ENCODE data around the gene PIN1.
"Not testable (repeated sequence)": the region's sequence is repeated elsewhere in the genome, so short reads cannot be mapped to it uniquely, and the experiment has no call there.

Gene PIN1

GRCh38 chr19:9834726-9835506 is at the start of gene PIN1:
Gene PIN1, plus strand, starts transcription at chr19:9835318. Its CDS starts 27 bp downstream, at chr19:9835345.
- DNase-seq, result peak; percentile 98 to 100

GRCh38 chr19:9785367-9786331 is 49.5 kb upstream of the PIN1 start:
- DNase-seq, result peak; percentile 94 to 99

GRCh38 chr19:9786342-9786741 is 48.8 kb upstream of the PIN1 start:
- DNase-seq, result no peak

GRCh38 chr19:9786819-9787218 is 48.3 kb upstream of the PIN1 start:
- DNase-seq, result no peak

DNA sequence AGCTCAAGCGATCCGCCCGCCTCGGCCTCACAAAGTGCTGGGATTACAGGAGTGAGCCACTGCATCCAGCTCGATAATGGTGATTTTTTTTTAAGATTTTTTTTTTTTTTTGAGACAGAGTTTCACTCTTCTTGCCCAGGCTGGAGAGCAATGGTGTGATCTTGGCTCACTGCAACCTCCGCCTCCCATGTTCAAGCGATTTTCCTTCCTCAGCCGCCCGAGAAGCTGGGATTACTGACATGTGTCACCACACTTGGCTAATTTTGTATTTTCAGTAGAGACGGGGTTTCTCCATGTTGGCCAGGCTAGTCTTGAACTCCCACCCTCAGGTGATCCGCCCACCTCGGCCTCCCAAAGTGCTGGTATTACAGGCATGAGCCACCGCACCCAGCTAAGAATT is 46.5 kb upstream of the PIN1 start:
- DNase-seq, result not testable (repeated sequence)

DNA sequence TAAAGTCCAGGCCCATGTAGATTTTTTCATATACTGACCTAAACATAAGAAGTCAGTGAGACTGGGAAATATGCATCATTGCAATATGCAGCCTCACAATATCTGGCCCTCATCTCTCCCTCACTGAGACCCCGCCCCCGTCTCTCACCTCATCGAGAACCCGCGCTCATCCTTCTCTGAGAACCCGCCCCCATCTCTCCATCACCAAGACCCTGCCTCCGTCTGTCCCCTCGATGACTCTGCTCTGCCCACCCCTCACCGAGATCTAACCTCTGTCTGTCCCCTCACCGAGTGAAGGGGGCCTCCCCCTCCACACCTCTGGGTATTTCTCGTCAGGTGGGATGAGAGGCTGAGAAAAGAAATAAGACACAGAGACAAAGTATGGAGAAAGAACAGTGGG is 46.1 kb upstream of the PIN1 start:
- DNase-seq, result no peak

DNA sequence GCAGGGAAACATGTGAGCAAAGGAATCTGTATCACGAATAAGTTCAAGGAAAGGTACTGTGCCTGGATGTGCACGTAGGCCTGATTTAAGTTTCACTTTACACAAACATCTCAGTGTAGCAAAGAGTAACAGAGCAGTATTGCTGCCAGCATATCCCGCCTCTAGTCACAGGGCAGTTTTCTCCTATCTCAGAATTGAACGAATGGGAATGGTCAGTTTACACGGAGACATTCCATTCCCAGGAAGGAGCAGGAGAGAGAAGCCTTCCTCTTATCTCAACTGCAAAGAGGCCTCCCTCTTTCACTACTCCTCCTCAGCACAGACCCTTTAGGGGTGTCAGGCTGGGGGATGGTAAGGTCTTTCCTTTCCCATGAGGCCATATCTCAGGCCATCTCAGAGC is 45.5 kb upstream of the PIN1 start:
- DNase-seq, result not testable (repeated sequence)

GRCh38 chr19:9791073-9791367 is 44.1 kb upstream of the PIN1 start:
- not testable (repeated sequence) for DNase-seq

GRCh38 chr19:9791552-9792205 is 43.4 kb upstream of the PIN1 start:
- peak; percentile 91 to 92 for DNase-seq

GRCh38 chr19:9792206-9793070 is 42.7 kb upstream of the PIN1 start:
- DNase-seq, result peak; percentile 76 to 92

GRCh38 chr19:9793071-9793591 is 42.0 kb upstream of the PIN1 start:
- DNase-seq, result peak in 1 of 2 experiments; percentile 41

GRCh38 chr19:9796113-9796773 is 38.9 kb upstream of the PIN1 start:
- peak; percentile 82 to 91 for DNase-seq

- DNase-seq, result no peak
Measured at GRCh38 chr19:9797871-9798270, 37.2 kb upstream of the PIN1 start.

DNA sequence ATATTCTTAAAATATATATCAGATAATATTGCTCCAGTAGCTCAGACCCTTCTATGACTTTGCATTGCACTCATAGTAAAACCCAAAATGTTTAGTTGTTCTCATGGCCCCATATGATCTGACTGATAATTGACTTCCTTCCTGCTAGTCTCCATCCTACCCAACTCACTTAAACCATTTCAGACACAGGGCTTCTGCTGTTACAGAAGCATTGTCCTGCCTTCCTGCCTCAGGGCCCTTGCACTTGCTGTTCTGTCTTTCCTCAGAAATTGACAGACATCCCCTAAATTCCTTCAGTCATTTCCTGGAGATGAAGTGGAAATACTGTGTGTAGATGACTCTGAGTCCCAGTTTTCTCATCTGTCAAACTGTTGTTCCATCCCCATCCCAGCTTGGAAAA is 36.0 kb upstream of the PIN1 start:
- no peak for DNase-seq

DNA sequence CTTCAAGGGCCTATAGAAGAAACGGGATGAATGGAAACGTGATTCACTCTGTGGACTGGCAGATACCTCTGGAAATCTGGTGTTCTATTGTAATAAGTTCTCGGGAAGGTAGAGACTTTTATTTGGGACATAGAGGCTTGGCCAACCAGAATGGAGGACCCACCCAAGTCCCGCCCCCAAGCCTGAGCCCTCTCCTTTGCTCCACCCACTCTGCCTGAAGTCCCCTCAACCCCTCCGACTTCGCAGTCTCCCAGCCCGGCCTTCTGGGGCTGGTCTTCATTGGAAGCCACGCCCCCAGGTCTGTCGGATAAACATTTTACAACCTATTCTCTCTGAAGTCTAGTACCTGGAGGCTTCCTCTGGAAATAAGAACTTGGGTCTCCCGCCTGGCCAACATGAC is 33.1 kb upstream of the PIN1 start:
- DNase-seq, result no peak

- no peak for DNase-seq
Measured at GRCh38 chr19:9806803-9807202, 28.3 kb upstream of the PIN1 start.

DNA sequence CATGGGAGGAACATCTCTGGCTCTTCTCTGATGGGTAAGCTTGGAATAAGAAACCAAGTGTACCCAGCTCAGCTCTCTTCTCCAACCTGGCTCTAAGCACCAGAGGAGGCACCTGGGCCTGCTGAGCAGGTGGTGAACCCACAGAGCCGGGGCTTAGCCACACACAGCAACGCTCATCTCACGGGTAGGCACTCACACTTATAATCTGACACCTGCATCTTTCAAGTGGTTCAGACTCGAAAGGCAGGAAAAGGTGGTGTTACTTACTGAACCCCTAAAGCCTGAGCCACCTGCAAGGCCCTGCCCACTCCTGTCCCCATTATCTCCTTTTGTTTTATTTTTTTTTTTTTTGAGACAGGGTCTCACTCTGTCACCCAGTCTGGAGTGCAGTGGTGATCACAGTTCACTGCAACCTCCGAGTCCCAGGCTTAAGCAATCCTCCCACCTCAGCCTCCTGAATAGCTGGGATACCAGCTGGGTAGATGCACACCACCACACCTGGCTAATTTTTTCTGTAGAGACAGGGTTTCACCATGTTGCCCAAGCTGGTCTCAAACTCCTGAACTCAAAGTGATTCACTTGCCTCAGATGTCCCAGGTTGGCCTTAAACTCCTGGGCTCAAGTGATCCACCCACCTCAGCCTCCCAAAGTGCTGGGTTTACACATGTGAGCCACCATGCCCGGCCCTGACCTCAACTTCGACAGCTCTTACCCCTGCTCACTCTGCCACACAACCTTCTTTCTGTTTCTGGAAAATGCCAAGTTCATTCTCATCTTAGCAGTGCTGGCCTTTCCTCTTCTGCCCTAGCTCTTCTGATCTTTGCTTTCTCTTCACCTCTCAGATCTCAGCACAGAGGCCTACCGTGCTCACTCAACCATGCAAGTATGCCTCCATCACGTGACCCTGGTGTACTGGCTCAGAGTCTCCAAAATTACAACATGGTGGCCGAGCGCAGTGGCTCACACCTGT is 26.0 kb upstream of the PIN1 start:
- DNase-seq, result no peak

DNA sequence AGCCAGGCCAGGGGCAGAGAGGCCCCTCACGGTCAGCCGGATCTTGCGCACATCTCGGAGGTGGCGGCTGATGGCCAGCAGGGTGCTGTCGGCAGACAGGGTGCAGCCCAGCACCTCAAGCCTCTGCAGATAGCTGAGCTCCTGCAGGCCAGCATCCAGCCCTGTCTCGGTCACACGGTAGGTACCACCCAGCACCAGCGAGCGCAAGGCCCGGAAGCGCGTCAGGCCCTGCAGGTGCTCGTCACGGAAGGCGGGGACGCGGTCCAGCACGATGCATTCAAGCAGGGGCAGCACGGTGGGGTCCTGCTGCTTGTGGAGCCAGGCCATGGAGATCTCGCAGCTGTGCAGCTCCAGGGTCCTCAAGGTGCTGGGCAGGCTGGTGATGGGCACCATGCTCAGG is 24.0 kb upstream of the PIN1 start:
- DNase-seq, result no peak

GRCh38 chr19:9818175-9818733 is 16.9 kb upstream of the PIN1 start:
- DNase-seq, result no peak

Data from NCI-H524 (cell line).